COLO829 (cell line): Measurements from ENCODE around the gene C12orf57.
"Not testable (repeated sequence)": the region's sequence is repeated elsewhere in the genome, so short reads cannot be mapped to it uniquely, and the experiment has no call there.

ENCODE experiments used
- DNase-seq: peaks from one replicate; pipeline ENCODE4 v3.0.0; 2012; ENCODE audit warnings: low spot score

The C12orf57 gene

GRCh38 chr12:6943722-6944380 lies at the start of gene C12orf57, which contains the start of gene RNU7-1:
C12orf57 (plus strand) TSS chr12:6944022; CDS start chr12:6944122, 100 bp downstream.
RNU7-1 (plus strand) TSS chr12:6943816.
- DNase-seq: peak; percentile 89

GRCh38 chr12:6894321-6894720 lies 49.5 kb upstream of the C12orf57 start:
- no peak for DNase-seq

DNA sequence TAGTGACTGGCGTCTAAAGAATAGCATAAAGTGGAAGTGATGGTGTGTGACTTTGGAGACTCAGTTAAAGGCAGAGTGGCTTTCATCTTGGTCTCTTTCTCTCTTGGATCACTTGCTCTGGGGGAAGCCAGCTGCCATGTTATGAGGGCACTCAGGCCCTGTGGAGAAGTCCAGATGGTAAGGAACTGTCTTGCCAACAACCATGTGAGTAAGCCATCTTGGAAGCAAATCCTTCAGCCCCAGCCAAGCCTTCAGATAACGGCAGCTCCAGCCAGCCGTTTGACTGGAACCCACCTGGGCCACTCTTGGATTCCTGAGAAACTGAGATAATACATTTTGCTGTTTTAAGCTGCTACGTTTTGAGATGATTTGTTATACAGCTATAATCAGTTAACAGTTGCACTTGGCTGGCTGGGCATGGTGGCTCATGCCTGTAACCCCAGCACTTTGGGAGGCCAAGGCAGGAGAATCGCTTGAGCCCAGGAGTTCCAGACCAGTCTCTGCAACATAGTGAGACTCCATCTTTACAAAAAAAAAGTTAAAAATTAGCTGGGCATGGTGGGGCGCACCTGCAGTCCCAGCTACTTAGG lies 46.9 kb upstream of the C12orf57 start:
- DNase-seq: no peak

DNA sequence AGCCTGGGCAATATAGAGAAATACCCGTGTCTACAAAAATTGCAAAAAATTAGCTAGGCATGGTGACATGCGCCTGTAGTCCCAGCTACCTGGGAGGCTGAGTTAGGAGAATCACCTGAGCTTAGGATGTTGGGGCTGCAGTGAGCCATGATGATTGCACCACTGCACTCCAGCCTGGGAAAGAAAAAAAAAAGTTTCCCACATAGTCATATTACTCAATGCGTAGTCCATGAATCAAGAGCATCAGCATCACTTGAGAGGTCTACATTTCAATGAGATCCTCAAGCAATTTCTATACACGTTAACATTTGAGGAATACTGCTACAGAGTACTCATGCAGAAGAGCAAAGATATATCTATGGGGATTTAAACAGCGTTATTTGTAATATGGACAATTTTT lies 44.4 kb upstream of the C12orf57 start:
- DNase-seq: no peak

- DNase-seq: no peak
Measured at GRCh38 chr12:6899837-6900519, 43.8 kb upstream of the C12orf57 start.

DNA sequence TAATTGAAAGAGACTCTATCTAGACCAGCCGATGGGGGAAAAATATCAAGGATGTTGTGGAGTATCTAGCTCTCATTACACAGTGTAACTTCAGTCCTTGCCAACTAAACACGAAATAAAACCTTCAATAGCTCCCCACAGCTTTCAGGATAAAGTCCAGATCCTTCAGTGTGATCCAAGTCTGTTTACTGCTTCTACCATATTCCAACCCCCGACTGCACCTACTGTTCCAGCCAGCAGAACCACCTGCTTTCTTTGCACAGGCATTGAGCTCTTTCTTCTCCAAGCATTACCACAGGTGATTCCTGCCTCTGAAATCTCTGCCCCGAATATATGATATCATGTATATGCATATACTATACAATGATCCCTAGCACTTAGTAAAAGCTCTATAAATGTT lies 41.4 kb upstream of the C12orf57 start:
- DNase-seq: no peak

DNA sequence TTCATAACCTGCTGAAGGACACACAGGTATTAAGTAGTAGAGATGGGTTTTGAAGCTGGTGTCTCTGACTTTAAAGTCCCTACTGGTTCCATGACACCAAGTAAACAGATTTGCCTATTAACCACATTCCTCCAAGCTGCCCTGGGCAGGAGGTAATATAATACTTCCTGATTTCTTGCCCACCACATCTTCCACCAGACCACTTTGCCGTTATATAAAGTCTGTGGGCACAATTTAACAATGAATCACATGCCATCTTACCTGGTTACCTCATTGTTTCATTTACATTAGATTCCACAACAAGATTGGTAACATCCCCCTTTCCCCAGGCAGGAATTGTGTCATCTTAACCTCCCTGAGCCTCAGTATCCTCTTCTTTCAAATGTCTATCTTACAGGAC lies 40.1 kb upstream of the C12orf57 start:
- DNase-seq: no peak

DNA sequence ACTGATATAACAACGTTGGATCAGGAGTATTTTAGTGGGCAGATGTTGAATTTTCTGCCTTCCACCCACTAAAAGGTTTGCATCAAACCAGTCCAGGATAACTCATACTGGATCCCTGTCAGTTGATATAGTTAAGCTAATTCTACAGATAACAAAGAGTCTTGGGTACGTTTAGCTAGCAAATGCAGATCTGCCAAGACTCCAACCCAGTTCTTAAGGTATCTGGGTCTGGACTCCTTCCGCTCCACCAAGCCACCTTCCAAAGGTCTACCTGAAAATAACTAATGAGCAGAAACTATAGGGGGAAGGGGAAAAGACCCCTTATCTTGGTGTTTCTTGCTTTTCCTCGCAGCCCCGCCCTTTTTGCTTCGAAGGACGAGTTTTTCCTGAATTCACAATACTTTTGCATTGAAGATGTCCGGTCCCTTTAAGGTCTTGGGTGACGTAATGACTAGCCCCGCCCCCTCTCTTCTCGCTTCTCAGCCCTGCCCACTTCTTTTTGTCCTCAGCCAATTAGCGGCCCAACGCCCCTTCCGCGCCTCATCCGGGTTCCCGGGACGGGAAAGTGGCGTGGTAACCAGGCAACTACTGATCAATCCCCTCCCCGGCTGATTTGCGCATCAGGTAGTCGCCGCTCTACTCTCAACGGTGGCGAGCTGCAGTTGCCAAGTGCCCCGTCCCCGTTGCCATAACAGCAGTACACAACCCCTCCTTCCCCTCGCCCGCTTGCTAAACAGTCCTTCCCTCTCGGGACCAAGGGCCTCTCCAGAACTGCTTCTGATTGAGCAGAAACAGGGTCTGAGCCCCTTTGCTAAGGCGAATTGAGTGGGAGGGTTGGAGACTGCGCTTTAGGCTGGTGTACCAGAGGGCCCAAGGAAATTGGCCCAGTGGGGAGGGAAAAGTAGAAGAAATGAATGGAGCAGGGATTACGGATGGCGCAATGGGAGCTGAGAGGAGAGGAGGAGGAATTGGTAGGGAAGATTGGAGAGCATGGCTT lies 39.2 kb upstream of the C12orf57 start, which contains the start of gene LRRC23:
LRRC23 (plus strand) TSS at position 543 of the 997 bp plus-strand sequence. CDS start 812 bp downstream, outside the sequence.
- DNase-seq: peak; percentile 99

DNA sequence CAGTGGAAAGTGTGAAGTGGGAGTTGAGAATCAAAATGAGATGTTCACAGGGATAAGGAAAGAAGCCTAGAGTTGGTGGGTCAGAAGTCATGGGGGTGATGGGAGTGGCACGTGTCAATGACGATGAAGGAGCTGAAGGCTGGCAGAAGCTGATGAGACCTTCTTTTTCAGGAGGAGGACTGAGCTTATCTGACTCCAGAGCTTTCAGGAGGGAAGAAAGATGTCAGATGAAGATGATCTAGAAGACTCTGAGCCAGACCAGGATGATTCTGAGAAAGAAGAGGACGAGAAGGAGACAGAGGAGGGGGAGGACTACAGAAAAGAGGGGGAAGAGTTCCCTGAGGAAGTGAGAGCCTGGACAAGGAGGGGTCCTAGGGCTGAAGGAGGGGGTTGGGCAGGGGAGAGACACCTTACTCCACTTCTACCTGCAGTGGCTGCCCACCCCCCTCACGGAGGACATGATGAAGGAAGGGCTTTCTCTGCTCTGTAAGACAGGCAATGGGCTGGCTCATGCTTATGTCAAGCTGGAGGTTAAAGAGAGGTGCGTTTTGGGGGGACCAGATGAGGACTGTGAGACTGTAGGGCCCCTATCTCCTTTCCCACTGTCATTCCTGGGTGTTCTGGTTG lies 38.3 kb upstream of the C12orf57 start:
- DNase-seq: no peak

DNA sequence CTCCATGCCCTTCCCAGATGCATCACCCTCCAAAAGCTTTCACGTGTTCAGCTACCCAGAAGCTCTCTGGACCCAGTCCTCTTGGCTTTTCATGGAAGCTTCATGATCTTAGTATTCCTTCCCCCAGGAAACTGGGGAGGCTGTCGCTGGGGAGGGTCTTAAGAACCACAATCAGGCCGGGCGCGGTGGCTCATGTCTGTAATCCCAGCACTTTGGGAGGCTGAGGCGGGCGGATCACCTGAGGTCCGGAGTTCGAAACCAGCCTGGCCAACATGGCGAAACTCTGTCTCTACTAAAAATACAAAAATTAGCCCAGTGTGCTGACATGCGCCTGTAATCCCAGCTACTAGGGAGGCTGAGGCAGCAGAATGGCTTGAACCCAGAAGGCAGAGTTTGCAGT lies 35.7 kb upstream of the C12orf57 start:
- not testable (repeated sequence) for DNase-seq

GRCh38 chr12:6909421-6910145 lies 34.2 kb upstream of the C12orf57 start:
- DNase-seq: no peak

DNA sequence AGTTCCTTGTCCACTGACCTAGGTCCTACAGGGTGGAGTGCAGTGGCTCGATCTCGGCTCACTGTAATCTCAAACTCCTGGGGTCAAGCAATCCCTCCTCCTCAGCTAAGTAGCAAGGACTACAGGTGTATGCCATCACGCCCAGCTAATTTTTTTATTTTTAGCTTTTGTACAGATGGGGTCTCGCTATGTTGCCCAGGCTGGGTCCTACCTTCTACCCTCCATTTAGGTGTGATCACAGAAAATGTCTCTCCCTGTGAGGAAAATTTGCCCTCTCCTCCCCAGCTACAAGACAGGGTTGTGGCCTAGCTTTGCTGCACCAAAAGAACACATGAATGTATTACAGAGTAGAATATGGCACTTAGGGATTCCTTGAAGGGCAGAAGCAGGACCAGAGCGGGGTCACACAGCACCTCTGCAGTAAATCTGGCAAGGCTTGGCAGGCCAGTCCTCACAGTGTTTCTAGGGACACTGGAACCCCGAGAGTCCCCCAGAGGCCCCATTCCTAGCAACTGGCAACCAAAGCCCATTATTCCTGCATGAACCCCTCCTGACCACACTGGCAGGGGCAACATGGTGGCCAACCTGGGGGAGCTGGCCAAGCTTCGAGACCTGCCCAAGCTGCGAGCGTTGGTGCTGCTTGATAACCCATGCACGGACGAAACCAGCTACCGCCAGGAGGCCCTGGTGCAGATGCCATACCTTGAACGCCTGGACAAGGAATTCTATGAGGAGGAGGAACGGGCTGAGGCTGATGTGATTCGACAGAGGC lies 31.5 kb upstream of the C12orf57 start:
- DNase-seq: no peak

- no peak for DNase-seq
Measured at GRCh38 chr12:6914246-6914946, 29.4 kb upstream of the C12orf57 start, which contains the start of gene ENO2. ENO2 (plus strand) TSS chr12:6914580; CDS start chr12:6915833, 1,253 bp downstream.

GRCh38 chr12:6914947-6915788 lies 28.7 kb upstream of the C12orf57 start:
- peak; percentile 54 for DNase-seq

- no peak for DNase-seq
Measured at GRCh38 chr12:6915789-6916285, 28.0 kb upstream of the C12orf57 start.

DNA sequence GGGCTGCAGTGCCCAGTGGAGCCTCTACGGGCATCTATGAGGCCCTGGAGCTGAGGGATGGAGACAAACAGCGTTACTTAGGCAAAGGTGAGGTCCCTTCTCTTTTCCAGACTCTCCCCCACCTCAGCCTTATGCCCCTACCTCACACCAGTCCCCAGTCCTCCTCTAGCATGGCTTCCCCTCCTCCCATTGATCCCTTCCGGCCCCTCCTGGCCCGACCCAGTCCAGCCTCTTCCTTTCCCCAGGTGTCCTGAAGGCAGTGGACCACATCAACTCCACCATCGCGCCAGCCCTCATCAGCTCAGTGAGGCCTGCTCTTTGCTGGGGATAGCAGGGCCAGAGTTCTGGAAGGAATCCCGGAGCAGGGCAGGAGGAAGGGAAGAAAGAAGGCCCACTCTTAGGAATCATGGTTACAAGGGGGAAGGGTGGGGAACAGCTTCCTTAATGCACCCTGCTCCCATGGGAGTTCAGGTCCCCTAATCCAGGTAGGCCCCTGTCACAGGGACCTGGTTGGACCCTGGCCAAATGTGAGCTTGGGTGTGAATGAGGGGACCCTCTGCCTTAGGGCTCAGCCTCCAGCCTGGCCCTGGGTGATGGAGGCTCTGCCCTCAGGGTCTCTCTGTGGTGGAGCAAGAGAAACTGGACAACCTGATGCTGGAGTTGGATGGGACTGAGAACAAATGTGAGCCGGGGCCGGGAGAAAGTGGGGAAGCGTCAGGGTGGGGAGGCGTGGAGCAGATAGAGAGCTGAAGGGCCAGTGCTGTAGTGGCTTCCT lies 27.2 kb upstream of the C12orf57 start:
- DNase-seq: no peak
